Fibroblast of mammary gland (primary cell): ENCODE measurements around the gene SPTBN5.

Source experiments
- DNase-seq: peaks from one replicate; pipeline ENCODE4 v3.0.0-alpha.2; 2010; ENCODE audit warnings: low read depth
- H3K4me3 ChIP-seq: 2 replicates; pipeline ENCODE4 v1.5.1; 2011; ENCODE audit warnings: low read depth, mild to moderate bottlenecking, low read length, moderate library complexity; ENCODE audit not compliant: control insufficient read depth
- TF ChIP-seq, protein P1 (sequence below): conservative IDR thresholded peaks from 2 replicates; pipeline ENCODE4 v1.5.1; 2011; ENCODE audit warnings: low read depth, low read length, inconsistent platforms; ENCODE audit not compliant: control insufficient read depth, insufficient read depth

The SPTBN5 gene

DNA sequence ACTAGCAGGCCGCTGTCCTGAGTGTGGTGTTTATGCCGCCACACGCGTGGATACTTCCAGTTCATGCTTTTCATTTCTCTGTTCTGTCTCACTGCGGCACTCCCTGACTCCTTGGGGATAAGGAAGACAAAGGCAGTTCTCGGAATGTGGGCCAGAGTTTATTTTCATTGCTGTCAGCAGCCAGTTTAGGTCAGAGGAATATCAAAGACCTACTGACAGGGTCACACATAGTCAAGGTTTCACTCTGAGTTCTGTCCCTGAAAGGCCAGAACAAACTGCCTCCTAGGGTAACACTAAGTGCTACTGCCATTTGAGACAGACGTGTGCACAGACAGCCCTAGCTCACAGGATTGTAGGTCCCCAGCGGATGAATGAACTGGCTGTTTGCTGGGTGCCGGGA lies 27.3 kb upstream of the SPTBN5 start:
- DNase-seq, result no peak
- TF ChIP-seq, protein P1, sequence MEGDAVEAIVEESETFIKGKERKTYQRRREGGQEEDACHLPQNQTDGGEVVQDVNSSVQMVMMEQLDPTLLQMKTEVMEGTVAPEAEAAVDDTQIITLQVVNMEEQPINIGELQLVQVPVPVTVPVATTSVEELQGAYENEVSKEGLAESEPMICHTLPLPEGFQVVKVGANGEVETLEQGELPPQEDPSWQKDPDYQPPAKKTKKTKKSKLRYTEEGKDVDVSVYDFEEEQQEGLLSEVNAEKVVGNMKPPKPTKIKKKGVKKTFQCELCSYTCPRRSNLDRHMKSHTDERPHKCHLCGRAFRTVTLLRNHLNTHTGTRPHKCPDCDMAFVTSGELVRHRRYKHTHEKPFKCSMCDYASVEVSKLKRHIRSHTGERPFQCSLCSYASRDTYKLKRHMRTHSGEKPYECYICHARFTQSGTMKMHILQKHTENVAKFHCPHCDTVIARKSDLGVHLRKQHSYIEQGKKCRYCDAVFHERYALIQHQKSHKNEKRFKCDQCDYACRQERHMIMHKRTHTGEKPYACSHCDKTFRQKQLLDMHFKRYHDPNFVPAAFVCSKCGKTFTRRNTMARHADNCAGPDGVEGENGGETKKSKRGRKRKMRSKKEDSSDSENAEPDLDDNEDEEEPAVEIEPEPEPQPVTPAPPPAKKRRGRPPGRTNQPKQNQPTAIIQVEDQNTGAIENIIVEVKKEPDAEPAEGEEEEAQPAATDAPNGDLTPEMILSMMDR, result no peak

DNA sequence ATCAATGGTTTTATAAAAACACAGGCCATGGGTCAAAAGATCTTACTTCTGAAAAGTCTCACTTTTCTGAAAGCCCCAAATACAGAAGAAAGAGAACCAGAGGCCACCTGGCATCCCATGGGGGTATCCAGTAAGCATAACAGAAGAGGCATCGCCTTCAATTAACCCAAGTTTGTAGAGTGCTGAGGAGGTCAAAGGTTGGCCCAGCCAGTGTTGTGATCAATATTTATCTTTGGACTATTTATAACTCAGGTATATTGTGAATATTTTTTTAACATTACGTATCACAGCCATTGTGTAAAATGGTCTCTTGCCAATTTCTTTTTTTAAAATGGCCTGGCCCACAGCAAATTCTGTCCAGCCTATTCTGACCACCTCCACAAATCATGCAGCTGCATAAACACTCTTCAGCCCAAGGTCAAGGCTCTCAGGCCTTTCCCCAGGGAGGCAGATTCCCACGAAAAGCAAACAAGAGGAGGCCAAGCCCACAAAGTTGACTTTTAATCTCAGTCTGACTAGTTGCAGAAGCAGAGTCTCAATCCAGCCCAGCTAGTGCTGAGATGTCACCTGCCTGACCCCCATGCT lies 26.2 kb upstream of the SPTBN5 start:
- DNase-seq, result peak; percentile 96
- no peak overlapping the region for H3K4me3 ChIP-seq
- TF ChIP-seq, protein P1, result no peak

More for the DNA sequence above, 27.3 kb upstream of the SPTBN5 start:
- no peak overlapping the region for H3K4me3 ChIP-seq

DNA sequence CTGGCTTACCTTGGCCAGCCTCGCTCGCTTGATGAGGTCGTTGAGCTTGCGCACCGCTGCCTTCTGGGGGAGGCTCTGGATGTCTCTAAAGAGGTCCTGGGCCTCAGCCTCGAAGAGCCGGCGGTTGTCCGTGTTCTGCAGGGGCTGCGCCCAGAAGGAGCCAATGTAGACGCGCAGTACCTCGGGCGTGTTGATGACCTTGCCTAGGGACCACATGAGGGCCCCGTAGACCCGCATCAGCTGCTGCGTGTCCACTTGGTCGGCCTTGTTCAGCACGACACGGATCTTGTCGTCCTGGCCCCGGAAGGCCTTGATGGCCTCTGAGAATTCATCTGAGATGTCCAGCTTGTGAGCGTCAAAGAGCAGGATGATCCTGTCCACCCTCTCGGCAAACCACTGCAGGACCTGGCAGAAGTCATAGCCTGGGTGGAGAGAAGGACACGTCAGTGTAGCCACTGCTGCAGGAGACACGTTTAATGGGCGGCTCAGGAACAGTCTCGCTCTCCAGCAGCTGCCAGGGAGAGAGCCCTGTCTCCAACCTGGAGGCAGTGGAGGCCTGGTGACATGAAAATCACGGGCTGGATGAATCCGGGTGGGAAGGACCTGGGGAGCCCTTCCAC lies 25.5 kb upstream of the SPTBN5 start:
- TF ChIP-seq, protein P1, result no peak
- H3K4me3 ChIP-seq, result no peak overlapping the region
- DNase-seq, result no peak

DNA sequence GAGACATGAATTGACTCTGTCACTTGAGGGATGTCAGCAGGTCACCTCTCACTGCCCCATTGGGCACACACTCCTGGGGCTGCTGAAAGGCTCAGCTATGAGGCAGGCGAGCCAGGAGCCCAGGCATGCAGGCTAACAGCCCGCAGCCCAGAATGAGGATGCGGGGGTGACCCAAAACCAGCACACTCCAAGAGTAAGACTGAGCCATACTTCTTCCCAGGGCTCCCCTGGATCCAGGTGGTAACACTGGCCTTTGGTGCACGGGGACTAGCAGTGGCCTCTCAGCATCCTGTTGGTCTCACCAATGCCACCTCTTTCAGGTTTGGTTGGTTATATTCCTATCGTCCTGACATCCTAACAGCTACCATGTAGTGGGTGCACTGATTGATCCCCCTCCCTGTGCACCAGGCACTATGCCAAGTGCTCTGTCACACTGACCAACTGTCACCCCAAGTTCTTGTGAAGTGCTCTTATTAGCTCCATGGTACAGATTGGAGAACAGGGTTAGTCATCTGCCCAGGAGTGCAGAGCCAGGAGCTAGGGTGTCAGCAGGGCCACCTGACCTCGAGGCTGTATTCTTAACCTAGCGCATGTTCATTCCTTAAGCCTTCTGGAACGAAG lies 24.8 kb upstream of the SPTBN5 start:
- H3K4me3 ChIP-seq, result no peak overlapping the region
- TF ChIP-seq, protein P1, result no peak
- DNase-seq, result no peak

DNA sequence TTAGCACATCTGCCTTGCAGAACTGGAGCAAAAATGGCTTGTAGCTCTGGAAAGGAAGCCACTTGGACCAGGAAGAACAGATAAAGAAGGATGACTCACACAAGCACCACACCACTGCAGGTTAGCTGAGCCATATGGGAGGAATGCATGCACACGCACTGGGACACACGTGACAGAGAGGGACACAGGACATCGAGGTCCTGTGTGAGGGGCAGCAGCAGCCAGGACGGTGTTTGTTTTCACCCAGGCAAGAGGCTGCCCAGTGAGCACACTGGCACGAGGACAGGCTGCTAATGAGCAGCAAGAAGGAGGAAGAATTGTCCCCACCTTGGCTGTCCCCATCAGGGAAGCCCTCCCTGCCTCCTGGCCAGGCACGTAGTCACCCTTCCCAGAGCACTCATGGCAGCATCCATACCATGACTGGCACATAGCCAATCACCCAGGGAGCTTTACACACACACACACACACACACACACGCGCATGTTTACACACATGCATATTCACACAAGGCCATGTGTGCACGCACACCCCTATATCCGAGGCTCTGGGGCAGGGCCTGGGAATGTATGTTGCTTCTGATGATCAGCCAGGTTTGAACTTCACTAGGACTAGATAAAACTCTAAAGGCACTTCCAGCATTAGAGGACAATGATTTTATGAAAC lies 24.0 kb upstream of the SPTBN5 start:
- DNase-seq, result peak; percentile 71
- TF ChIP-seq, protein P1, result no peak
- H3K4me3 ChIP-seq, result no peak overlapping the region

DNA sequence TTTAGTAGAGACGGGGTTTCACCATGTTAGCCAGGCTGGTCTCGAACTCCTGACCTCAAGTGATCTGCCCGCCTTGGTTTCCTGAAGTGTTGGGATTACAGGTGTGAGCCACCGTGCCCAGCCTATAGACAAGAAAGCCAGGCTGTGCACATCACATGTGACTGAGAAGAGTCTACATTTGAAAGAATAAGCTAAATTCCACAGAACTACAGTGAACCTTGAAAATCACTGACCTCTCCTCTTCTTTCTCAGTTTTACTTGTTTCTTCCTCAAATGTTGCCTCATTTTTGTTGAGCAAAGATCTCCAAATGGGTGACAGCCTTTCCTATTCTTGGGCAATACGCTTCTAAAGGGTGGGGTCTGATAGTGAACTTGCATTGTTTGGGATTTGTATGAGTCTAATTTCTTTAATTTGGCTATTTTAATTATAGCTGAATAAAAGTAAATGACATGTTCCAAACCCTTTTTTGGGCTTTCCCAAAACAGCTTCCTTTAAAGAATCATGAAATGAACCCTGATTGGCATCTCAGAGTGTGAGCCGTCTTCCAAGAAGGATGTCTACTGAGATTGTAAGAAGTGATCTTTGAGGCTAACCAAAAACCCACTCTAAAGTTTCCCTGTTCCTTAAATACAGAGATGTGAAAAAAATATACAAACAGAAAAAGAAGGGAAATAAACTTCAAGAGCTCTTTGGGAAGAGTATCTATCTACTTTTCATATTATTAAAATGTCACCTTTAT lies 21.6 kb upstream of the SPTBN5 start:
- DNase-seq, result no peak
- TF ChIP-seq, protein P1, result no peak
- H3K4me3 ChIP-seq, result no peak overlapping the region
